K562 (cell line): ENCODE measurements around the gene TSPAN14. TPM values are rescaled to one million over a fixed set of nuclear protein-coding genes. Genes with fewer than 3 reads are reported as not detected.
A peak's percentile ranks its signal among the peaks of the same experiment; 100 is the strongest.

Source experiments
- ADNP ChIP-seq: fragments of 200-800 bp; sonication (Bioruptor generic); IDR thresholded peaks from 2 replicates; pipeline ENCODE4 v1.6.1; 2016; ENCODE audit warnings: missing genetic modification characterization, missing compliant biosample characterization
- E2F3 ChIP-seq: fragments of 250-450 bp; sonication (Bioruptor Pico); IDR thresholded peaks from 2 replicates; pipeline ENCODE4 v1.4.0; 2020; ENCODE audit warnings: mild to moderate bottlenecking
- GABPA ChIP-seq: fragments of 200-800 bp; sonication (Bioruptor generic); conservative IDR thresholded peaks from 2 replicates; pipeline ENCODE4 v1.6.1; 2016; ENCODE audit warnings: low read depth, missing genetic modification characterization, missing compliant biosample characterization
- NFATC3 ChIP-seq: fragments of 450-650 bp; IDR thresholded peaks from 2 replicates; pipeline ENCODE4 v1.6.1; 2017; ENCODE audit warnings: mild to moderate bottlenecking
- NR2C2 ChIP-seq, 2 experiments: fragments of 200-800 bp in 1 of 2; sonication (Bioruptor generic) in 1 of 2; sonication (generic) in 1 of 2; formaldehyde crosslinking in 1 of 2; IDR thresholded peaks; 2 replicates each; pipeline versions ENCODE4 v1.6.1 to v1.8.0; 2016 to 2022; ENCODE audit warnings: mild to moderate bottlenecking in 1 of 2, missing compliant biosample characterization in 1 of 2, missing genetic modification characterization in 1 of 2, missing genetic modification reagents in 1 of 2
- PHF20 ChIP-seq: fragments of 450-650 bp; IDR thresholded peaks from 2 replicates; pipeline ENCODE4 v1.6.1; 2018; ENCODE audit not compliant: partially characterized antibody
- PHF21A ChIP-seq: fragments of 450-650 bp; IDR thresholded peaks from 2 replicates; pipeline ENCODE4 v1.6.1; 2017; ENCODE audit warnings: low read depth, borderline replicate concordance
- RFX7 ChIP-seq: fragments of 250-450 bp; sonication (Bioruptor Pico); IDR thresholded peaks from 2 replicates; pipeline ENCODE4 v1.5.1; 2021; ENCODE audit warnings: mild to moderate bottlenecking
- SRSF1 ChIP-seq: fragments of 200-400 bp; formaldehyde crosslinking; IDR thresholded peaks from 2 replicates; pipeline ENCODE4 v1.6.1; 2017; ENCODE audit warnings: mild to moderate bottlenecking, low read depth, low read length, moderate library complexity
- STAT5A ChIP-seq: IDR thresholded peaks from 2 replicates; pipeline ENCODE4 v1.6.1; 2012; ENCODE audit warnings: low read length, inconsistent platforms, borderline replicate concordance
- THRAP3 ChIP-seq: fragments of 450-650 bp; IDR thresholded peaks from 2 replicates; pipeline ENCODE4 v1.6.1; 2016; ENCODE audit warnings: mild to moderate bottlenecking, inconsistent platforms, borderline replicate concordance
- U2AF1 ChIP-seq: fragments of 200-400 bp; formaldehyde crosslinking; optimal IDR thresholded peaks from 2 replicates; pipeline ENCODE3; 2017; ENCODE audit warnings: mild to moderate bottlenecking, low read depth, low read length, moderate library complexity
- ZBTB34 ChIP-seq: fragments of 250-450 bp; sonication (Bioruptor Pico); IDR thresholded peaks from 2 replicates; pipeline ENCODE4 v1.8.0; 2021; ENCODE audit warnings: mild to moderate bottlenecking, moderate library complexity
- ZNF143 ChIP-seq: sonication (generic); formaldehyde crosslinking; IDR thresholded peaks from 2 replicates; pipeline ENCODE4 v1.9.0; 2022; ENCODE audit warnings: mild to moderate bottlenecking, missing genetic modification reagents
- ZNF184 ChIP-seq: sonication (generic); formaldehyde crosslinking; IDR thresholded peaks from 2 replicates; pipeline ENCODE4 v1.5.0; 2020; ENCODE audit warnings: missing genetic modification reagents
- ZNF197 ChIP-seq: fragments of 200-800 bp; sonication (Bioruptor generic); IDR thresholded peaks from 2 replicates; pipeline ENCODE4 v1.6.1; 2016; ENCODE audit warnings: low read depth, missing genetic modification characterization, missing compliant biosample characterization
- ZNF277 ChIP-seq: fragments of 250-450 bp; sonication (Bioruptor Pico); IDR thresholded peaks from 2 replicates; pipeline ENCODE4 v1.8.0; 2022; ENCODE audit warnings: inconsistent platforms, mild to moderate bottlenecking, moderate library complexity, borderline replicate concordance
- ZNF282 ChIP-seq: sonication (generic); formaldehyde crosslinking; IDR thresholded peaks from 2 replicates; pipeline ENCODE4 v1.8.1; 2023; ENCODE audit warnings: missing genetic modification reagents
- ZNF740 ChIP-seq, 3 experiments: fragments of 200-800 bp in 1 of 3; sonication (Bioruptor generic) in 1 of 3; sonication (generic) in 1 of 3; formaldehyde crosslinking in 1 of 3; IDR thresholded peaks; 2 replicates each; pipeline versions ENCODE4 v1.6.1 to v1.8.0; 2016 to 2022; ENCODE audit warnings: mild to moderate bottlenecking in 2 of 3, missing compliant biosample characterization in 2 of 3, missing genetic modification characterization in 2 of 3, missing genetic modification reagents in 1 of 3
- polyA plus RNA-seq, 8 experiments: library from polyadenylated mRNA; depleted of rRNA in 4 of 8; stranded (reverse) in 5 of 8; unstranded in 3 of 8; fragments of >200 nt; fragmentation: Nextera tagmentation in 2 of 8; fragmentation: Illumina TruSeq in 1 of 8; extraction: Ambion mirVana in 2 of 8; extraction: Trizol in 1 of 8; gene quantifications; 2 replicates each; pipeline versions ENCODE4 v1.2.1 to v1.2.3, GENCODE V29; 2011 to 2014; ENCODE audit warnings: inconsistent platforms in 1 of 8, missing spikeins in 1 of 8
- total RNA-seq, 7 experiments: library from RNA; depleted of rRNA in 6 of 7; stranded (reverse); fragments of >200 nt in 6 of 7; fragmentation: Illumina TruSeq in 2 of 7; extraction: Trizol in 2 of 7; gene quantifications; 2 replicates each; pipeline versions ENCODE4 v1.2.1 to v1.2.3, GENCODE V29; 2011 to 2021; ENCODE audit warnings: low replicate concordance in 1 of 7
- TF ChIP-seq, protein P1 (sequence below): sonication (generic); formaldehyde crosslinking; IDR thresholded peaks from 2 replicates; pipeline ENCODE4 v1.5.0; 2020; ENCODE audit warnings: missing genetic modification reagents
- TF ChIP-seq, protein P2 (sequence below): fragments of 250-450 bp; sonication (Bioruptor Pico); IDR thresholded peaks from 2 replicates; pipeline ENCODE4 v1.5.1; 2021; ENCODE audit warnings: mild to moderate bottlenecking

Gene TSPAN14
- total and polyA plus RNA-seq, 9 of the 15 experiments (the other 6 are each of a cell fraction or from before 2014, with no cell fraction given) = 5.8 to 92.9 (median 23.3) TPM

DNA sequence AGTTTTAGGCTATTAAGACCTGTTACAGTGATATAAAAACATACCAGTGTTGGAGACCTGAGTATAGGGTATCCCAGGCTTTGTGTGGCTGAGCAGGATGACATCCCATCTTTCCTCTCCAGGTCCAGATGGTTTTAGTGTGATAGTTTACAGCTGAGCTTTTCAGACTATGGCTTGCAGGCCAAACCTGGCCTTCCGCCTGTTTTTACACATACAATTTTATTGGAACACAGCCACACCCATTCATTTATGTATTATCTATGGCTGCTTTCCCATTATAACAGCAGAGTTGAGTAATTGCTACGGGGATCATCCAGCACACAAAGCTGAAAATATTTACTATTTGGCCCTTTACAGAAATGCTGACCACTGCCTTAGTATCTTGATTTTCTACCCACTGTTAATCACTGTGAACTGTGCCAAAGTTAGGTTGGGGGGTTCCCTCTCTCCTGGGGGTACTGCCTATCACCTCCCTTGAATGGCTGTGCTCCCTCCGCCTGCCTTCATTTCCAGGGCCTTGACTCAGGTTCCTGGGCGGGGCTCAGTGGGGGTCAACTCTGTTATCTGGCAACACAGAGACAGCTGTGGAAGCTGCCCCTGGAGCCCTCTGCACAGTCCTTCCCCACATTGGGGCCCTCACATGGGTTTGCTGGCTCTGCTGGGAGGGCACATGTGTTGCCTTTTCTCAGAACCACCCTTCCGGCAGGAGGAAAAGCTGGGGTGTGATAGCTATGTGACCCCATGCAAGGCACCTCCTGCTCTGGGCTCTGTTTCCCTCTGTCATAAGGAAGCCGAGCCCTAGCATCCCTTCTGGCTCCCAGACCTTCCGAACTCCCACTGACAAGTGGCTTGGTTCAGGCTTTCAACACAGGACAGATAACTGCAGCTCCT lies 43.3 kb downstream of the TSPAN14 start (continued):
- TF ChIP-seq NR2C2 (CRISPR knock-in tag; IDR thresholded peaks at IDR 0.05) (0 out of 2 replicates have a peak, but pooled peaks have one; percentile 51), NR2C2 (tag; IDR thresholded peaks at IDR 0.05) (peak; percentile 64), U2AF1 (no peak), ZBTB34 (CRISPR knock-in tag) (no peak), ZNF143 (CRISPR knock-in tag) (no peak), ADNP (tag) (no peak), PHF21A (peak; percentile 58; the same call in 1 of the 2 replicates), STAT5A (peak; percentile 81), PHF20 (no peak), THRAP3 (no peak), ZNF282 (CRISPR knock-in tag) (no peak), NFATC3 (no peak), ZNF197 (CRISPR knock-in tag) (no peak), GABPA (tag) (no peak), ZNF184 (CRISPR knock-in tag) (no peak), E2F3 (CRISPR knock-in tag) (0 out of 2 replicates have a peak, but pooled peaks have one; percentile 45), SRSF1 (no peak), ZNF277 (CRISPR knock-in tag) (no peak), ZNF740 (CRISPR knock-in tag; IDR thresholded peaks at IDR 0.05) (no peak), ZNF740 (tag; IDR thresholded peaks at IDR 0.05) (peak in 1 of 2 experiments; percentile 32; a peak in 1 of 4 replicates), RFX7 (CRISPR knock-in tag) (no peak)
- TF ChIP-seq, protein P1, sequence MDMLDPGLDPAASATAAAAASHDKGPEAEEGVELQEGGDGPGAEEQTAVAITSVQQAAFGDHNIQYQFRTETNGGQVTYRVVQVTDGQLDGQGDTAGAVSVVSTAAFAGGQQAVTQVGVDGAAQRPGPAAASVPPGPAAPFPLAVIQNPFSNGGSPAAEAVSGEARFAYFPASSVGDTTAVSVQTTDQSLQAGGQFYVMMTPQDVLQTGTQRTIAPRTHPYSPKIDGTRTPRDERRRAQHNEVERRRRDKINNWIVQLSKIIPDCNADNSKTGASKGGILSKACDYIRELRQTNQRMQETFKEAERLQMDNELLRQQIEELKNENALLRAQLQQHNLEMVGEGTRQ (CRISPR knock-in tag) = no peak
- TF ChIP-seq, protein P2, sequence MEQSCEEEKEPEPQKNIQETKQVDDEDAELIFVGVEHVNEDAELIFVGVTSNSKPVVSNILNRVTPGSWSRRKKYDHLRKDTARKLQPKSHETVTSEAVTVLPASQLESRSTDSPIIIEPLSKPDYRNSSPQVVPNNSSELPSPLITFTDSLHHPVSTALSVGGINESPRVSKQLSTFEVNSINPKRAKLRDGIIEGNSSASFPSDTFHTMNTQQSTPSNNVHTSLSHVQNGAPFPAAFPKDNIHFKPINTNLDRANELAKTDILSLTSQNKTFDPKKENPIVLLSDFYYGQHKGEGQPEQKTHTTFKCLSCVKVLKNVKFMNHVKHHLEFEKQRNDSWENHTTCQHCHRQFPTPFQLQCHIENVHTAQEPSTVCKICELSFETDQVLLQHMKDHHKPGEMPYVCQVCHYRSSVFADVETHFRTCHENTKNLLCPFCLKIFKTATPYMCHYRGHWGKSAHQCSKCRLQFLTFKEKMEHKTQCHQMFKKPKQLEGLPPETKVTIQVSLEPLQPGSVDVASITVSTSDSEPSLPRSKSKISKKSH (CRISPR knock-in tag) = no peak
